Ovary (tissue), 3 donors: ENCODE data around the gene PRPSAP2.

Experiments used
- POLR2A ChIP-seq: fragments of 450-650 bp; IDR thresholded peaks from one replicate; pipeline ENCODE4 v1.6.1; 2017; ENCODE audit warnings: antibody characterized with exemption, mild to moderate bottlenecking, moderate library complexity
- TF ChIP-seq, protein P1 (sequence below), 3 donors: fragments of 450-650 bp in 2 of 3; fragments of 200-600 bp in 1 of 3; IDR thresholded peaks; one replicate each; pipeline versions ENCODE4 v1.5.1 to v1.8.0; 2016 to 2022; ENCODE audit warnings: antibody characterized with exemption in 3 of 3, mild to moderate bottlenecking in 1 of 3
- donor health status: DM: no; HTN: no; CAD: no.

DNA sequence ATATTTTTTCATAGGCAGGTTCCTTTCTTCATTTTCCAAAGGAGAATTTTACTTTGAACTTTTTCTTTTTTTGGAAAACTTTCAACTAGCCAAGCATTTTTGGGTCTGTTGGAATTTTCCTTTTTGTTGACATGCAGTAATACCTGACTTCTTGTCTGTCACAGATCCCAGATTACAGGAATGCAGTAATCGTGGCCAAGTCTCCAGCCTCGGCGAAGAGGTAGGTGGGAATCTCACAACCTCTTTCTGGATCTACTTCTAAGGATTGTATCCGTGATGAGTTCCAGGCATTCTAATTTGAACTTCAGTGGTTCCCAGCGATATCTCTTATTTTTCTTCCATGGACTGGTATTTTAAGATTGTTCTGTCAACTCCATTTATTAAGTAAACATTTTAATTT is 31.7 kb downstream of the PRPSAP2 start:
- TF ChIP-seq, protein P1, sequence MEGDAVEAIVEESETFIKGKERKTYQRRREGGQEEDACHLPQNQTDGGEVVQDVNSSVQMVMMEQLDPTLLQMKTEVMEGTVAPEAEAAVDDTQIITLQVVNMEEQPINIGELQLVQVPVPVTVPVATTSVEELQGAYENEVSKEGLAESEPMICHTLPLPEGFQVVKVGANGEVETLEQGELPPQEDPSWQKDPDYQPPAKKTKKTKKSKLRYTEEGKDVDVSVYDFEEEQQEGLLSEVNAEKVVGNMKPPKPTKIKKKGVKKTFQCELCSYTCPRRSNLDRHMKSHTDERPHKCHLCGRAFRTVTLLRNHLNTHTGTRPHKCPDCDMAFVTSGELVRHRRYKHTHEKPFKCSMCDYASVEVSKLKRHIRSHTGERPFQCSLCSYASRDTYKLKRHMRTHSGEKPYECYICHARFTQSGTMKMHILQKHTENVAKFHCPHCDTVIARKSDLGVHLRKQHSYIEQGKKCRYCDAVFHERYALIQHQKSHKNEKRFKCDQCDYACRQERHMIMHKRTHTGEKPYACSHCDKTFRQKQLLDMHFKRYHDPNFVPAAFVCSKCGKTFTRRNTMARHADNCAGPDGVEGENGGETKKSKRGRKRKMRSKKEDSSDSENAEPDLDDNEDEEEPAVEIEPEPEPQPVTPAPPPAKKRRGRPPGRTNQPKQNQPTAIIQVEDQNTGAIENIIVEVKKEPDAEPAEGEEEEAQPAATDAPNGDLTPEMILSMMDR (IDR thresholded peaks at IDR 0.05), result no peak
- TF ChIP-seq POLR2A, result no peak
